ENCODE measurements around the gene TSNAXIP1.

GRCh38 chr16:67872631-67873434 is 66.1 kb downstream of the TSNAXIP1 start, which contains the start of gene EDC4:
- TF ChIP-seq CTCF (IDR thresholded peaks at IDR 0.05), result no peak
- TF ChIP-seq EZH2 (IDR thresholded peaks at IDR 0.05; ENCODE audit: borderline replicate concordance, insufficient read depth, low read depth, low read length, poor library complexity, severe bottlenecking), result no peak

Measured in B cell (primary cell).